DND-41 (cell line): Measurements from ENCODE around the gene FRAT1.

Experiments used
- CTCF ChIP-seq: IDR thresholded peaks from 2 replicates; pipeline ENCODE4 v1.5.1; 2012; ENCODE audit warnings: borderline replicate concordance, low read length, moderate library complexity, mild to moderate bottlenecking; ENCODE audit not compliant: poor library complexity, severe bottlenecking; ENCODE audit errors: extremely low read depth
- EZH2 ChIP-seq: IDR thresholded peaks from 3 replicates; pipeline ENCODE4 v1.6.1; 2012; ENCODE audit warnings: borderline replicate concordance, low read depth, mild to moderate bottlenecking, moderate library complexity, low read length, inconsistent platforms; ENCODE audit not compliant: severe bottlenecking

- TF ChIP-seq CTCF (no peak), EZH2 (no peak)
Measured at GRCh38 chr10:97366572-97366971, 47.5 kb downstream of the FRAT1 start.
